HEK293T (cell line): ENCODE measurements around the gene EGLN1.

Experiments used
- BHLHE40 ChIP-seq: fragments of 450-650 bp; IDR thresholded peaks from 2 replicates; pipeline ENCODE4 v1.6.1; 2016; ENCODE audit warnings: mild to moderate bottlenecking, moderate library complexity, borderline replicate concordance
- ELF4 ChIP-seq: fragments of 450-650 bp; IDR thresholded peaks from 2 replicates; pipeline ENCODE4 v1.6.1; 2017; ENCODE audit warnings: antibody characterized with exemption
- FOXA1 ChIP-seq: fragments of 450-650 bp; IDR thresholded peaks from 2 replicates; pipeline ENCODE4 v1.6.1; 2016; ENCODE audit warnings: mild to moderate bottlenecking
- NFRKB ChIP-seq: fragments of 450-650 bp; IDR thresholded peaks from 2 replicates; pipeline ENCODE4 v1.6.1; 2016; ENCODE audit warnings: mild to moderate bottlenecking, moderate library complexity
- SP1 ChIP-seq: fragments of 450-650 bp; IDR thresholded peaks from 2 replicates; pipeline ENCODE4 v1.6.1; 2017

DNA sequence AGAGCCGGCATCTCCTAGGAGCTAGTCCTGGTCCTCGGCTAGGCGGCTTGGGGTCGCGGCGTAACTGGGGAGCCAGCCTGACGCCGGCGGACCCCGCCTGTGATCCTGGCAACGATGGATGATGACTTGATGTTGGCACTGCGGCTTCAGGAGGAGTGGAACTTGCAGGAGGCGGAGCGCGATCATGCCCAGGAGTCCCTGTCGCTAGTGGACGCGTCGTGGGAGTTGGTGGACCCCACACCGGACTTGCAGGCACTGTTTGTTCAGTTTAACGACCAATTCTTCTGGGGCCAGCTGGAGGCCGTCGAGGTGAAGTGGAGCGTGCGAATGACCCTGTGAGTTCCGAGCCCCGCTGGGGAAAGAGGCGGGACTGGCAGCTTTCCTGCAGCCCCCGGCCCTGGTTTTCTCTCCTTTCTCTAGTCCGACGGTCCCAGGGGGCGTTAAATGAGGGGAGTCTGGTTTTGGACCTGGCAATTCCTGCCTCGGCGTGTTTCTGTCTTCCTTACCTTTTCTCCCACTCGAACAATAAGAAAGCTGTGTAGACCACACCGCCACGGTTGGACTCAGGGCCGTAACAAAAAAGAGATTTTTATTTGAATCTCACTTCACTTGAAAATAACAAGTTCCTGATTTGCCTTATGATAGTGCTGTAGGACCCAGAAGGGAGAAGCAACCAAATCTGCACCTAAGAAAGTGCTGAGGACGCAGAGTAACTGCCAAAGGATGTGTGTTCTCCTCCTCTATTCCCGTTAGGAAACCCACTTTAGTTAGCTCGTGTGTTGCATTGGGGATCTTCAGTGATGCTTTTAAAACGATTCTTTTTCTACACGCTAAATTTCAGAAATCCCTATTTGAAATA is 83.6 kb downstream of the EGLN1 start, which contains the start of gene SPRTN:
- TF ChIP-seq NFRKB (no peak), FOXA1 (no peak), BHLHE40 (no peak), ELF4 (no peak), SP1 (no peak)
